Activated naive CD8-positive, alpha-beta T cell treated with anti-CD3 and anti-CD28 coated beads, Interleukin-2, amount 50 U/mL, for 16 hours (primary cell): Measurements from ENCODE around the gene ESR1.
"Not testable (repeated sequence)": the region's sequence is repeated elsewhere in the genome, so short reads cannot be mapped to it uniquely, and the experiment has no call there.

Experiments
- DNase-seq: peaks from one replicate; pipeline ENCODE4 v3.0.0-alpha.2; 2020; ENCODE audit warnings: low read depth, low spot score

ESR1 gene

DNA sequence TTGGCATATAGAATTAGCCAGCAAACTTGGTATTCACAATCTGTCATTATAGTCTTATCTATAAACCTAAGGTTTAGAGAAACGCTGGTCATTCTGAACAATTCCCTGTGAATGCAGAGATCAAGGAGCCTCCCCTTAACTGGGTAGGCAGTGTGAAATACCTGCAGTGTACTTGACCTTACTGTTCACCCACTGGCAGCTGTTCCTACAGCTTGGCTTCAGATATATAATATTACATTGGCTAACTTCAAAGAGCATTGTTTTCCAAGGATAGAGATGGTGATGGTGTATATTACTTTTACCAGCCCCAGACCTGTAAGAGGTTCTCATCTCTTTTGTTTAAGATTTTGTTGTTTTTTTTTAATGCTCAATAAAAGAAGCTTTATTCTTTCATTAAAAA, 168.3 kb downstream of the ESR1 start:
- no peak for DNase-seq

GRCh38 chr6:151988199-151988598, 180.7 kb downstream of the ESR1 start:
- not testable (repeated sequence) for DNase-seq

DNA sequence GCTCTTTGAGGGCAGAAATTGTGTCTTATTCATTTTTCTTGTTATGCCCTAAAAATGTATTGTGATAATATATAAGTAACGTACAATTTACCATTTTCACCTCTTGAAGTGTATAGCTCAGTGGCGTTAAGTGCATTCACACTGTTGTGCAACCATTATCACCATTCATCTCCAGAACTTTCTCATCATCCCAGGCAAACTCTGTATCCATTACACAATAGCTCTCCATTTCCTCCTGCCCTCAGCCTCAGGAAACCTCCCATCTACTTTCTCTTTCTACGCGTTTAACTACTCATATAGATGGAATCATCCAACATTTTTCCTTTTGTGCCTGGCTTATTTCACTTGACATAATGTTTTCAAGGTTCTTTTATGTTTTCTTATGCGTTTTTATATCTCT, 184.6 kb downstream of the ESR1 start:
- DNase-seq, result no peak

GRCh38 chr6:151993364-151993763, 185.9 kb downstream of the ESR1 start:
- no peak for DNase-seq

DNA sequence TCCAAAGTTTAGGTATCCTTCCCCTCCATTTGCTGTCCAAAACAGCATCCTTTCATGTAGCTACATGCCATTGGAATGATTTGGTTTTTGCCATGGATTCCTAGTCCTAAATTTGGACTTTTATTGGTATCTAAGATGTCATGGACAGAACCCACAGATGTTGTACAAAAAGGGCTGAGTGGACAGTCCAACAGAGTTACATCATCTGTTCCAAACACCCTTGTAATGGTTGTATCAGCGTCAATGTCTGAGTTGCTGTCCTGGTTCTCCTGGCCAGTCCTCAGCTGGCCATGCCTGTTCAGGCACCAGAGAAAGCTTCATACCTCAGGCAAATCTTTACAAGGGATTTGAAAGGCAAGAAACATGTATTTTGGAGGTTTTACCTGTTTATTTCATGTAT, 191.3 kb downstream of the ESR1 start:
- no peak for DNase-seq

- DNase-seq, result no peak
These were observed 191.7 kb downstream of the ESR1 start for GRCh38 chr6:151999194-151999593.

- DNase-seq, result no peak
These were observed 193.9 kb downstream of the ESR1 start for GRCh38 chr6:152001408-152001807.

GRCh38 chr6:152002306-152002705, 194.8 kb downstream of the ESR1 start:
- no peak for DNase-seq

- no peak for DNase-seq
These were observed 196.6 kb downstream of the ESR1 start for GRCh38 chr6:152004036-152004566.

DNA sequence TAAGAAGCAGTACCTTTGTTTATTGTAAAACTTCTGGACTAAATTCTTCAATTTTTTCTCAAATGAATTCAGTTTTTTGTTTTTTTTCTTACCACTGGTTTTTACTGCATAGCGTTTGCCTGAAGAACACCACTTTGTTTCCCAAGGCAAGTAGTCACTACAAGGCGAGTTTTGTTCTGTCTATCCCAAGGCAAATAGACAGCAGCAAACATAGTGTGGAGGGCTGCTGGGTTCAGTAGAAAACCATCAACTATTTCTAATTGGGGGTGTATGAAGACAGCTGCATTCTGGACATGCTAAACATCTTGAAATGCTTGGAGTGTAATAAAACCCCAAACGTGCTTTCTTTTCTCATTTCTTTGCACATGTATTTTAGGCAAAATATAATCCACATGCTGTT, 197.4 kb downstream of the ESR1 start:
- no peak for DNase-seq

DNA sequence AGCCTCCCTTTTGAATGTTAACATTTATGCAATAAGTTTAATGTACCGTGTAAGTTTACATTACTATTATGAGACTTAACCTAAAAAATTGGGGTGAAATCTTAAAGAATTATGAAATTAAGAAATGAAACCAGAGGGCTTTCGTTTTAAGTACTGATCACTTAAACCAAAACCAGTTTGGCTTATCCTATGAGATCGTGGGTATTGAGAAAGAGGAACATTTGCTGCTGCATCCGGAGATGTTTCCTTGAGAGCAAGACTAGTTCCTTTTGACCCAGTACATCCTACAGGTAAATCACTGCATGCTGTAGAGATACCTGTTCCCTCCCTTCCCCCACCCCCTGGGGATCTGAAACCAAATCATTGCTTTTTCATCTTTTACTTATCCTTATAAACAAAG, 201.3 kb downstream of the ESR1 start:
- no peak for DNase-seq

DNA sequence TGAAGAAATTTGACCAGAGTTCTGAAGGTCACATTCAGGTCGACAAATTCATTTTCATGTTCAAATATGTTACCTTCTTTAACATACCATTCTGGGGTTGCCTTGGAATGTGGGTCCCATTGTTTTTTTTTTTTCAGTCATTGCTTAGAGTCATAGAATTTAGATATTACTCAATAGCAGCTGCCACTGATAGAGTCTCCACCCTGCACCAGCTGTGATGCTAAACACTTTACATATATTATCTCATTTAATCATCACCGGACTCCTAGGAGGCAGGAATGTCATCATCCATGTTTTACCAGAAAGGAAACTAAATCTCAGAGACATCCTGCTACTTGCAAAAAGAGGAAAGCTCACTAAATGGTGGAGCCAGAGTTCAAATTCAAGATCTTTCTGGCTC, 204.7 kb downstream of the ESR1 start:
- DNase-seq, result no peak

DNA sequence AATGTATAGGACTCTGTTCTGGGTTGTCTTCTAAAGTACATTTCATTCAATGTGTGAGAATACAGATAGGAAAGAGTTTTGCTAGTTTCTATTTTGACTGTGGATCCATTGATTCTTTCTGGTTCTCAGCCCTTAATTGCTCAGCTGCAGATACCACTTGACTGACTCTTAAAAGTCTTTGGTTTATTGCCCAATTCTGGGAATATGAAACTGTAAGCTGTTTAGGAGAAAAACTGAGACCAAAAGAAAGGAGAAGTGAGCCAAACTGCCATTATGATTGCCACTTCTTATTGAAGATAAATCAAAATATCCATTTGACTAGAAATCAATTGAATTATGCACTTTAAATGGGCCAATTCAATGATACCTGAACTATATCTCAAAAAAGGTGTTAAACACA, 211.4 kb downstream of the ESR1 start:
- no peak for DNase-seq

GRCh38 chr6:152022303-152022702, 214.8 kb downstream of the ESR1 start:
- no peak for DNase-seq

DNA sequence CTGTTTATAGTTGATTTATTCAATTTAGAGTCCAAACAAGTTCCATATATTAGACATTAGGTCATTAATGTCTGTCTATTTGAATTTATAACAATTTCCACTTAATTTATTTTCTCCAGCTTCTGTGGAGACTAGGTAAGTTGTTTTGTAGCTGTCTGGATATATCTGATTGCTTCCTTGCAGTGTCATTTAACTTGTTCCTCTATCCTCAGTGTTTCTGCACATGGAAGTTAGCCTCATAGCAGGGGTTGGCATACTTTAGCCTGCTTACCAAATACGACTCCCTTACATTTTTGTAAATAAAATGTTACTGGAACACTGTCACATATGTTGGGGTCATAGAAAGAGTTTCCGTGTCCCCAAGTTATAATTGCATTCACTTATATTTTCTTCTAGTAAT, 216.1 kb downstream of the ESR1 start:
- no peak for DNase-seq

DNA sequence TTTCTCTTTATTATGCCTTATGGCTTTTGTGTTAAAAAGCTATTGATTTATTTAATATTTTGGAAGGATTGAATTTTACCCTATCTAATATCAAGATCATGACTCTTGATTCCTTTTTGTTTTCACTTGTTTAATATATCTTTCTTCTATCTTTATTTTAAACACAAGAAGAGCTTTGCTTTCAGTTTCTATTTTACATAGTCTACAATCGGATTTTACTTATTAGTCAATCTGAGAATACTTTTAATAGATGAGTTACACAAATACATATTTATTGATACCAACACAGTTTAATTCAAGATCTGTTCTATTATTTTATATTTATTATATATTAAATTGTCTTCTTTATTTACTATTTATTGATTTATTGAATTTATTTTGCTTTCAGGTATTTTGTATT, 218.8 kb downstream of the ESR1 start:
- no peak for DNase-seq

- not testable (repeated sequence) for DNase-seq
These were observed 219.3 kb downstream of the ESR1 start for GRCh38 chr6:152026744-152027143.

DNA sequence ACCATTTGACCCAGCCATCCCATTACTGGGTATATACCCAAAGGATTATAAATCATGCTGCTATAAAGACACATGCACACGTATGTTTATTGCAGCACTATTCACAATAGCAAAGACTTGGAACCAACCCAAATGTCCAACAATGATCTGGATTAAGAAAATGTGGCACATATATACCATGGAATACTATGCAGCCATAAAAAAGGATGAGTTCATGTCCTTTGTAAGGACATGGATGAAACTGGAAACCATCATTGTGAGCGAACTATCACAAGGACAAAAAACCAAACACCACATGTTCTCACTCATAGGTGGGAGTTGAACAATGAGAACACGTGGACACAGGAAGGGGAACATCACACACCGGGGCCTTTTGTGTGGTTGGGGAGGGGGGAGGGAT, 226.3 kb downstream of the ESR1 start:
- not testable (repeated sequence) for DNase-seq

GRCh38 chr6:152034631-152035030, 227.1 kb downstream of the ESR1 start:
- DNase-seq, result no peak

GRCh38 chr6:152046118-152046517, 238.6 kb downstream of the ESR1 start:
- no peak for DNase-seq

- no peak for DNase-seq
These were observed 241.4 kb downstream of the ESR1 start for GRCh38 chr6:152048921-152049320.

DNA sequence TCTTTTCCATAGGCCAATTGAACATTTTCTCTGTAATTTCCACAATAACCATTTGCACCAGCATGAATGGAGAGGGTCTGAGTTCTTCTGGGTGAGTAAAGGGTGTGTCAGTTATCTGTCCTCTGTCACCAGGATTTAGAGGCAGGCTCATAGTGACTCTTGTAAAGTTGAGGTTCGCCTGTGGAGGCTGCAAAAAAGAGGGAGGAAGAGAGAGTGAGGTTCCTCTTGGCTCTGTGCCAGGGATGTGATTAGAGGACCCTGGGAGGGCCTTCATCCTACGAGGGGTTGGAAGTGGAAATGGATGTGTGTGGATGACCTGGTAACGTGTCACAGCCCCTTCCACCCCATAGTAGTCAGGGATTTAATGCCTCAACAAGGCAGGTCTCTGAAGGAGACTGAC, 242.0 kb downstream of the ESR1 start:
- DNase-seq, result no peak

GRCh38 chr6:152050451-152051195, 243.1 kb downstream of the ESR1 start:
- no peak for DNase-seq

DNA sequence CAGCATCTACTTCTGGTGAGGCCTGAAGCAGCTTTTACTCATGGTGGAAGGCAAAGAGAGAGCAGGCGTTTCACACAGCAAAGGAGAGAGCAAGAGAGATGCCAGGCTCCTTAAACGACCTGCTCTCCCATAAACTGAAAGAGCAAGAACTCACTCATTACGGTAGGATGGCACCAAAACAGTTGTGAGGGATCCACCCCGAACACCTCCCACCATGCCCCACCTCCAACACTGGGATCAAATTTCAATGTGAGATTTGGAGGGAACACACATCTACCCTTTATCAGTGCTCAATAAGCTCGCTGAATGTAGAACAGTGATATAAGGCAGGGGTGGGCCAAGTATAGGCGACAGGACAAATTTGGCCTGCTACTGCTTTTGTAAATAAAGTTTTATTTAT, 244.6 kb downstream of the ESR1 start:
- no peak for DNase-seq
